ENCODE measurements around the gene STS.
A peak's percentile ranks its signal among the peaks of the same experiment; 100 is the strongest.

The STS gene

DNA sequence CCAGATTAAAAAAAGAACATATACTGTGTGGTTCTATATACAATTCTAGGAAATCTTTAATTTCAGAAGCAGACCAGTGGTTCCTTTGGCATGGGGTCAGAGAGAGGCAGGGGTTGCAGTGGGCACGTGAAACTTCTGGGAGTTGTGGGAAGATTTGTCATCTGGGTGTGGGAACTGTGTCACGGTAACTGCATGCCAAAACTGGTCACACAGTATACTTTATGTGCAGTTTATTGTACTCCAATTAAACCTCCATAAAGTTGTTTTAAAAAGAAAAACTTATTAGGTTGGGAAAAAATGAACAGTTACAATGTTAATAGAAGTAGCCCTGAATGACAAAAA is 26.7 kb upstream of the STS start:
- Mint-ChIP-seq H3K27me3 (no peaks in the 10 kb centered on the region), H3K9me3 (ENCODE audit: low read depth) (no peaks in the 10 kb centered on the region), H3K4me1 (ENCODE audit: low read depth) (peaks cover 15% of the 10 kb centered on the region), H3K27ac (no peak overlapping the region), H3K4me3 (no peak overlapping the region), H3K36me3 (peaks cover 6% of the 10 kb centered on the region)

- Mint-ChIP-seq H3K27me3 (no peaks in the 10 kb centered on the region), H3K4me1 (ENCODE audit: low read depth) (peaks cover 10% of the 10 kb centered on the region), H3K4me3 (no peak overlapping the region), H3K27ac (no peak overlapping the region), H3K36me3 (peaks cover 3% of the 10 kb centered on the region), H3K9me3 (ENCODE audit: low read depth) (no peaks in the 10 kb centered on the region)
These were observed 20.5 kb upstream of the STS start for GRCh38 chrX:7127056-7127455.

GRCh38 chrX:7131621-7132020 is 15.9 kb upstream of the STS start:
- Mint-ChIP-seq H3K27me3 (no peaks in the 10 kb centered on the region), H3K9me3 (ENCODE audit: low read depth) (no peaks in the 10 kb centered on the region), H3K27ac (no peak overlapping the region), H3K36me3 (no peaks in the 10 kb centered on the region), H3K4me3 (no peak overlapping the region), H3K4me1 (ENCODE audit: low read depth) (peaks cover 33% of the 10 kb centered on the region)

DNA sequence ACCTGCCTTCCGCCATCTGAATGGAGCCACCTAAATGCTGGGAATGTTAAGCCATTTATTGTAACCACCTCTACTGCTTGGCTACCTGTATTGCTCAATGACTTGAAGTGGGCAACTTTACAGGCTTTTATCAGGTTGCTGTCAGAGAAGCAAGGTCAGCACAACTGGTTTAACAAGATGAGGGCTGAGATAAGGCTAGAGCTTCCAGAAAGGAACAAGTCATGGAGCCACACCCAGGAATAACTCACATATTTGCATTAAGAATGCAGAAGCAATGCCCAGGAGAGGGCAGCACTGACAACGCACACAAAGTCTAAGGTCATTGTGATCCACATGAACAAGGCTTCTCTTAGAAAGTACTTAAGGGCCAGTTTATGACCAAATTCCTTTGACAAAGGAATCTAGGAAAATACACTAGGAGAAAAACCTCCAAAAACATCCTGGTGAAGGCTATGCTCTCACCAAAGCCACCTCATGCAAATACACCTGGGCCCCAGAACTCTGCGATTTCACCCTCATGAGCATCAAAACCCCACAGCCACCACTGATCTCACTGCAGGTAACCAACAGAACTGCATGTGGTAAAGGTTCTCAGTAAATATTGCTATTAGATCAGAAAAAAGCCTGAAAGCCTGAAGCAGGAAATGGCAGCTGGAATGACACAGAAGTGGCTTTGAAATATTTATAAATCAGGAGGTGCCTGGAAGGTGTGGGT is 15.0 kb upstream of the STS start:
- Mint-ChIP-seq H3K4me3 (no peak overlapping the region), H3K27ac (no peak overlapping the region), H3K9me3 (ENCODE audit: low read depth) (no peaks in the 10 kb centered on the region), H3K36me3 (no peaks in the 10 kb centered on the region), H3K4me1 (ENCODE audit: low read depth) (peaks cover 33% of the 10 kb centered on the region), H3K27me3 (no peaks in the 10 kb centered on the region)

DNA sequence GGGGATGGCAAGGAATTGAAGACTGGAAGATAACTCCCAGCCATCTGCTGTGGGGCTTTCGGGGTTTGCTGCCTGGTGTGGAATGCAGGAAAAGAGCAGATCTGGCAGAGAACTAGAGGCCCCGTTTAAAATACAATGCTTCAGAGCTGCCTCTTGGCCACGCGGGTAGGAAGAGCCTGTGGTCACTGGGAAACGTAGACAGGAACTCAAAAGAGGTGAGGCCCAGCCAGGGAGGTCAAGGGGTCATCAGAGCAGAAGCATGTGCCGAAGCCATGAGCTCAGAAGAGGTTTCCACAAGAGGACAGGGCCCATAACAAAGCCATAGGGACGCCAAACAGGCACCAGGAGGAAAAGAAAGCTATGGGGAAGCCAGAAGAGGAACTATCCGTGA is 14.5 kb upstream of the STS start:
- Mint-ChIP-seq H3K27ac (no peak overlapping the region), H3K27me3 (no peaks in the 10 kb centered on the region), H3K36me3 (no peaks in the 10 kb centered on the region), H3K9me3 (ENCODE audit: low read depth) (no peaks in the 10 kb centered on the region), H3K4me1 (ENCODE audit: low read depth) (peaks cover 36% of the 10 kb centered on the region), H3K4me3 (no peak overlapping the region)

GRCh38 chrX:7134981-7135380 is 12.5 kb upstream of the STS start:
- Mint-ChIP-seq H3K9me3 (ENCODE audit: low read depth) (no peaks in the 10 kb centered on the region), H3K27me3 (no peaks in the 10 kb centered on the region), H3K4me1 (ENCODE audit: low read depth) (peaks cover 36% of the 10 kb centered on the region), H3K4me3 (no peak overlapping the region), H3K36me3 (no peaks in the 10 kb centered on the region), H3K27ac (no peak overlapping the region)

- Mint-ChIP-seq H3K27me3 (no peaks in the 10 kb centered on the region), H3K9me3 (ENCODE audit: low read depth) (no peaks in the 10 kb centered on the region), H3K27ac (no peak overlapping the region), H3K36me3 (no peaks in the 10 kb centered on the region), H3K4me3 (no peak overlapping the region), H3K4me1 (ENCODE audit: low read depth) (peaks cover 20% of the 10 kb centered on the region)
These were observed 8.1 kb upstream of the STS start for GRCh38 chrX:7139202-7140081.

GRCh38 chrX:7143076-7143475 is 4.4 kb upstream of the STS start:
- Mint-ChIP-seq H3K4me3 (no peak overlapping the region), H3K27ac (no peak overlapping the region), H3K36me3 (no peaks in the 10 kb centered on the region), H3K9me3 (ENCODE audit: low read depth) (no peaks in the 10 kb centered on the region), H3K4me1 (ENCODE audit: low read depth) (peaks cover 21% of the 10 kb centered on the region), H3K27me3 (no peaks in the 10 kb centered on the region)

DNA sequence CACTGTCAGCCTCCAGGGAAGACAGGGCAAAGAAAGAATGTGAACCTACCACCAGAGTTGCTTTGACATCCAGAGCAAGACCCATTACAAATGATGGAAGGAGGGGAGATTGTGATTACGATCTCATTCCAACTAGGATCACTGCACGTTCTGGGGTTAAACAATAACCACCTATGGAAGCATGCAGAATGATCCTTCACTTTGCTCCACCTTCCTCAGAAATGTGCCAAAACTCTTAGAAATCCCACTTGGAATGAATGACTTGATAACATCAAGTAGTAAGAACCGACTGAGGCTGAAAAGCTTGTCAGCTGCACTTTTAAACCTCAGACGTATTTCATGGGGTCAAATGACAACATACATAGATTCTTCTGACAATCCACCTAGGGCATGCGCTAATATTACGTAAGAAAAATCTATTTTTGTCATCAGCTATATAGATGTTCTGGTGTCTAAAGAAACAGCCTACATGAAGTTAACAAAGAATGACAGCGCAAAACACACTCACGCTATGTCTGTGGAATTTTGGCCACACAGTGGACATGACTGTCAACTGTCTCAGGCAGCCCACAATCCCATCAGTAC is 3.5 kb upstream of the STS start:
- no peaks in the 10 kb centered on the region for H3K36me3 Mint-ChIP-seq
- H3K4me3 Mint-ChIP-seq: no peak overlapping the region
- peaks cover 21% of the 10 kb centered on the region for H3K4me1 Mint-ChIP-seq (ENCODE audit: low read depth)
- no peak overlapping the region for H3K27ac Mint-ChIP-seq
- H3K27me3 Mint-ChIP-seq: no peaks in the 10 kb centered on the region
- H3K9me3 Mint-ChIP-seq (ENCODE audit: low read depth): no peaks in the 10 kb centered on the region

DNA sequence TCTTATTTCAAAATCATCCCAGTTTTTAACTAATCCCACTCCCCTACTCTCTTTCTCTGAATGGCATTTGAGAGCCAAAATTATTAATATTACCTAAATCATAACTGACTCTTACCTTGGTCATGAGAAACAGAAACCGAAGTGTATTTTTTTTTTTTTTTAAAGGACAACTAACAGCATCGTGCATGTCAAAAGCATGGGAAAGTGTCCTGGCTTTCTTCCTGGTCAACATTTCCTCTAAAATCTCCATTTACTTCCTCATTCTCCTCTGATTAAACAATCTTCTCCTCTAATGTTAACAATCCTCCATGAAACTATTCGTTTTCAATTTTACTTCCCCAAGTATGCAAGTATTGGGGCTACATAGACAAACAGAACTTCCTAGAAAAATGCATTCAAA is 2.1 kb upstream of the STS start:
- Mint-ChIP-seq H3K4me1 (ENCODE audit: low read depth) (peaks cover 21% of the 10 kb centered on the region), H3K27ac (no peak overlapping the region), H3K27me3 (no peaks in the 10 kb centered on the region), H3K4me3 (peak overlapping the region; percentile 53), H3K36me3 (no peaks in the 10 kb centered on the region), H3K9me3 (ENCODE audit: low read depth) (no peaks in the 10 kb centered on the region)

DNA sequence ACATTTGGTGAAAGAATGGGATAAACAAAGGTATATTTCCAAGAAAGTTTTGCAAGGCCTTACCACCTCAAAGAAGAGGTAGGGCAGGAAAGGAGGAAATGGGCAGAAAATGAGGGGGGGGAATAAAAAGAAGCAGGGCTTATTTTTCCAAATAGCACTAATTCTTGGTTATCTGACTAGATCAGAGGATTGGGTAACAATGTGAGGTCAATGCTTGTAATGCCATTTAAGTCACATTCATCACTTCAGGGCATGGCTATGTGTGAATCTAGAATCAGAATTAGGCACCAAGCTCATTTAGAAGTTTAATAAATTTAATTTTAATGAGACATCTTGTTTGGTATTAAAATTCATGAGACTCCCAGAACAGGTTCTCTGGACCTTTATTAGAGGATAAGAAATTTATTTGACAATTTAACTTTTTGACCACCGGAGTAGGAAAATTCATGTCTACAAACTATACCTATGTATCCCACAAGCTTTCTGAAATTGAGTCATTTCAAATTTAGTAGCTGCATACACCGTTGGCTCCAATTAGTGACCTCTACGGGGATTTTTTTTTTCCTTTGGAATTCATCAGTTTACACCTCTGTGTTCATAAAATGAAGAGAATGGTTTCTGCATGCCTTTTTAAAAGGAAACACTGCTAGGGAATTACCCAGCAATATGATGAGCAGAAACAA is 1.4 kb upstream of the STS start:
- Mint-ChIP-seq H3K9me3 (ENCODE audit: low read depth) (no peaks in the 10 kb centered on the region), H3K4me3 (peak overlapping the region; percentile 53), H3K36me3 (no peaks in the 10 kb centered on the region), H3K27me3 (no peaks in the 10 kb centered on the region), H3K4me1 (ENCODE audit: low read depth) (peaks cover 21% of the 10 kb centered on the region), H3K27ac (no peak overlapping the region)

DNA sequence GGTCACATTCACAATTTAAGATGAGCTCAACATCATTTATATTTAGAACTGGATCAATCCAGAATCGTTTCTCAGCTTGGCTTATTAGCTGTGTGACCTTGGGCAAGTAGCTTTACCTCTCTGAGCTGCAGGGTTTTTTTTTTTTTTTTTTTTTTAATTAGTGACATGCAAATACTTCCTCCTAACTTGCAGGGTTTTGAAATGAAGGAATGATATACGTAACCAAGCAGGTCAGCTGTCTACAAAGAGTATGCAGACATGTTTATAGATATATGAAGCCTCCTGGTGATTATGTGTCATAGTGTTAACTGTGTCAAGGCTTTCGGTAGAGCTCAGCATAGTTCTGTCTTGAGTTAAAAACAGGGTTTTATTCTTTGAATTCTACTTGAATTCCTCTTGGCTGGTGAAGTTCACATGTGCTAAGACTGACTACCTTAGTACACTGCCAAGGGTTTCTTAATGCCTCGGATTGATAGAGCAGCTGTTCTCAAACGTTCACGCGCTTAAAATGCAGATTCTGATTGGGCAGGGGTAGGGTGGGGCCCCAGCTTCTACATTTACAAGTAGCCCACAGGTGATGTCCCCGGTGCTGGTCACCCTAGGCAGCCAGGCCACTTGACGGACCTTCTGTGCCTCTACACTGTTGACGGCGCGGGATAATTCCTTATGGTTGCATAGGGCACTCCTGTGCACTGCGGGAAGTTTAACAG is 654 bp upstream of the STS start:
- H3K27me3 Mint-ChIP-seq: no peaks in the 10 kb centered on the region
- H3K4me3 Mint-ChIP-seq: peak overlapping the region; percentile 85
- peaks cover 20% of the 10 kb centered on the region for H3K4me1 Mint-ChIP-seq (ENCODE audit: low read depth)
- no peaks in the 10 kb centered on the region for H3K9me3 Mint-ChIP-seq (ENCODE audit: low read depth)
- no peaks in the 10 kb centered on the region for H3K36me3 Mint-ChIP-seq
- H3K27ac Mint-ChIP-seq: peak overlapping the region; percentile 84

DNA sequence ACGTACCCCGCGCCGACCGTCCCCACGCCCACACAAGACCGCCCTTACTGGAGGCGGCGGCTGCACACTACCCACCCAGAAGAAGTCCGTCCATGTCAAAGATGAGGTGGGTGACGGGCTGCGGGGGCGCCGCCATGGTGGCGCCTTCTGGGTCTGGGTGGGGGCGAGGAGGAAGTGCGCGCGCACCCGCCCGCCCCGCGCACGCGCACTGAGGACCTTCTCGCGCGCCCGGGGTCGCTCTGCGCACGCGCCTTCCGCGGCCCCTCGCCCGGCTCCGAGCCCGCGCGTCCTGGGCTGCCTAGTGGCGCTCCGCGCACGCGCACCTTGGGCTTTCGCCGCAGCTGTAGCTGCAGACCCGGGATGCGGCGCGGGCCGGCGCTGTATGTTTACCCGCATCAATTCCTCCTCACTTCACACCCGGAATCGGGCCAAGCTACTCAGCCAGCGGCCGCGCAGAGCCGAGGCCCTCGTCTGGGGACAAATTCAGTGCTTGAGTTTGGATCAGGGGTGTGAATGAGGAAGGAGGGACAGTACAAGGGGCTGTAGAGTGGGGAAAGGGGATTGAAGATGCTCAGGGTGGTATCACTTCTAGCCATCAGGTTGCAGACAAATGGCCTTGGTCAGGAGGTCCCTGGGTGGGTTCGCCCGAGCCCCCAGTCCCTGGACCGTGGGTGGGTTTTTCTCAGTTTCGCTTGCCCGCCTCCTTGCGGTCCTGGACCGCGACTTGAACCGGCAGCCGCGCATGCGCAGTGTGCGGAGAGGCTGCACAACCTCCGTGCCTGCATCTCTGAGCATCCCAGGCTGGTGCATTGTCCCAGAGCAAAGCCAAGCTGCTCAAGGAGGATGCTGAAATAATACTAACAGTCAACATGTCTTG is 704 bp downstream of the STS start, which contains the start of gene PUDP:
Gene PUDP (minus strand): TSS at position 176 of the 877 bp plus-strand sequence. CDS start 40 bp downstream, at position 136.
- Mint-ChIP-seq H3K4me1 (ENCODE audit: low read depth) (peaks cover 17% of the 10 kb centered on the region), H3K27me3 (no peaks in the 10 kb centered on the region), H3K4me3 (peak within 1 kb of the TSS; percentile 88), H3K36me3 (no peaks in the 10 kb centered on the region), H3K9me3 (ENCODE audit: low read depth) (no peaks in the 10 kb centered on the region), H3K27ac (peak within 1 kb of the TSS; percentile 85)

- H3K27ac Mint-ChIP-seq: no peak overlapping the region
- peaks cover 14% of the 10 kb centered on the region for H3K4me1 Mint-ChIP-seq (ENCODE audit: low read depth)
- H3K4me3 Mint-ChIP-seq: no peak overlapping the region
- H3K36me3 Mint-ChIP-seq: no peaks in the 10 kb centered on the region
- no peaks in the 10 kb centered on the region for H3K9me3 Mint-ChIP-seq (ENCODE audit: low read depth)
- no peaks in the 10 kb centered on the region for H3K27me3 Mint-ChIP-seq
These were observed 1.9 kb downstream of the STS start for GRCh38 chrX:7149411-7149810.

All from activated naive CD8-positive, alpha-beta T cell (primary cell).